ENCODE data around the gene TRPC4AP.
"Not testable (repeated sequence)": the region's sequence is repeated elsewhere in the genome, so short reads cannot be mapped to it uniquely, and the experiment has no call there.

Gene TRPC4AP

GRCh38 chr20:35093267-35093884, 769 bp upstream of the TRPC4AP start:
- no peak for DNase-seq

GRCh38 chr20:35091816-35092523, 637 bp downstream of the TRPC4AP start:
- DNase-seq, result no peak

GRCh38 chr20:35088231-35089145, 4.1 kb downstream of the TRPC4AP start:
- DNase-seq, result no peak

- no peak for DNase-seq
Measured at GRCh38 chr20:35087791-35088190, 4.8 kb downstream of the TRPC4AP start.

GRCh38 chr20:35087355-35087754, 5.3 kb downstream of the TRPC4AP start:
- DNase-seq, result no peak

GRCh38 chr20:35085477-35086225, 7.0 kb downstream of the TRPC4AP start:
- no peak for DNase-seq

GRCh38 chr20:35084998-35085397, 7.6 kb downstream of the TRPC4AP start:
- no peak for DNase-seq

- DNase-seq, result not testable (repeated sequence)
Measured at GRCh38 chr20:35080348-35080642, 12.3 kb downstream of the TRPC4AP start.

GRCh38 chr20:35079472-35080347, 12.9 kb downstream of the TRPC4AP start:
- no peak for DNase-seq

- no peak for DNase-seq
Measured at GRCh38 chr20:35077872-35078271, 14.7 kb downstream of the TRPC4AP start.

- DNase-seq, result no peak
Measured at GRCh38 chr20:35077341-35077740, 15.3 kb downstream of the TRPC4AP start.

- DNase-seq, result not testable (repeated sequence)
Measured at GRCh38 chr20:35071436-35072153, 21.0 kb downstream of the TRPC4AP start.

- no peak for DNase-seq
Measured at GRCh38 chr20:35066194-35066593, 26.4 kb downstream of the TRPC4AP start.

GRCh38 chr20:35065181-35065580, 27.4 kb downstream of the TRPC4AP start:
- no peak for DNase-seq

GRCh38 chr20:35063168-35063567, 29.4 kb downstream of the TRPC4AP start:
- DNase-seq, result no peak

GRCh38 chr20:35062478-35062877, 30.1 kb downstream of the TRPC4AP start:
- no peak for DNase-seq

- no peak for DNase-seq
Measured at GRCh38 chr20:35060168-35060567, 32.4 kb downstream of the TRPC4AP start.

- DNase-seq, result no peak
Measured at GRCh38 chr20:35059612-35060011, 33.0 kb downstream of the TRPC4AP start.

- DNase-seq, result no peak
Measured at GRCh38 chr20:35059110-35059509, 33.5 kb downstream of the TRPC4AP start.

GRCh38 chr20:35055445-35056276, 36.9 kb downstream of the TRPC4AP start:
- DNase-seq, result no peak
